GM12801 (cell line): ENCODE results near the gene TRIM33.

ENCODE experiments used
- CTCF ChIP-seq: IDR thresholded peaks from one replicate; pipeline ENCODE4 v1.5.1; 2011; ENCODE audit warnings: control low read depth; ENCODE audit not compliant: insufficient read length; ENCODE audit errors: extremely low read depth

Gene TRIM33

GRCh38 chr1:114549137-114549536 lies 38.1 kb upstream of the TRIM33 start:
- no peak for TF ChIP-seq CTCF

GRCh38 chr1:114547076-114547475 lies 36.1 kb upstream of the TRIM33 start:
- TF ChIP-seq CTCF = no peak

- TF ChIP-seq CTCF = no peak
Observed at GRCh38 chr1:114545796-114546195, 34.8 kb upstream of the TRIM33 start.

GRCh38 chr1:114545315-114545714 lies 34.3 kb upstream of the TRIM33 start:
- no peak for TF ChIP-seq CTCF

- no peak for TF ChIP-seq CTCF
Observed at GRCh38 chr1:114540821-114541220, 29.8 kb upstream of the TRIM33 start.

- no peak for TF ChIP-seq CTCF
Observed at GRCh38 chr1:114540272-114540671, 29.3 kb upstream of the TRIM33 start.

GRCh38 chr1:114536043-114536442 lies 25.0 kb upstream of the TRIM33 start:
- no peak for TF ChIP-seq CTCF

- no peak for TF ChIP-seq CTCF
Observed at GRCh38 chr1:114535401-114535800, 24.4 kb upstream of the TRIM33 start.
